Heart left ventricle (tissue), 13 donors: ENCODE data around the gene DLX2.

Experiments
- POLR2A ChIP-seq, 2 donors: fragments of 450-650 bp; IDR thresholded peaks; one replicate each; pipeline ENCODE4 v1.6.1; 2017; ENCODE audit warnings: antibody characterized with exemption in 2 of 2, mild to moderate bottlenecking in 2 of 2, moderate library complexity in 2 of 2
- TF ChIP-seq, protein P1 (sequence below), 12 donors: fragments of 200-600 bp; sonication (generic) in 4 of 12; IDR thresholded peaks; one replicate each; pipeline versions ENCODE4 v1.5.0 to v1.8.0; 2018 to 2022; ENCODE audit warnings: antibody characterized with exemption in 12 of 12, mild to moderate bottlenecking in 5 of 12
- donor health status: ischemic (EF 13 %, LVEDD 7.1; RV severe dilation, severe dysfunction).
- donor health status: DM: no; HTN: yes; CAD: no.
- donor health status: DM: no; HTN: no; CAD: no.
- donor health status: ischemic (EF 25% LVEDD 6.9; RV normal size, moderate dysfunction).
- donor health status: ischemic (EF 25% LVEDD 5.7; RV mildly dilated, moderate dysfunction).
- donor health status: ischemic (EF 35%, LVEDD 5.7; RV mildly dilated, moderate dysfunction).
- donor health status: nonischemic (EF 11% LVEDD 7.7; RV severe dilation, severe dysfunction).
- donor health status: DM: yes; HTN: yes; CAD: no.
- donor health status: PGD.
- donor health status: ischemic (EF 29% LVEDD 5.4; RV normal size, mild dysfunction).
- donor health status: nonischemic (EF 23%, LVEDD 6.1; RV moderate dilation, normal function).

DNA sequence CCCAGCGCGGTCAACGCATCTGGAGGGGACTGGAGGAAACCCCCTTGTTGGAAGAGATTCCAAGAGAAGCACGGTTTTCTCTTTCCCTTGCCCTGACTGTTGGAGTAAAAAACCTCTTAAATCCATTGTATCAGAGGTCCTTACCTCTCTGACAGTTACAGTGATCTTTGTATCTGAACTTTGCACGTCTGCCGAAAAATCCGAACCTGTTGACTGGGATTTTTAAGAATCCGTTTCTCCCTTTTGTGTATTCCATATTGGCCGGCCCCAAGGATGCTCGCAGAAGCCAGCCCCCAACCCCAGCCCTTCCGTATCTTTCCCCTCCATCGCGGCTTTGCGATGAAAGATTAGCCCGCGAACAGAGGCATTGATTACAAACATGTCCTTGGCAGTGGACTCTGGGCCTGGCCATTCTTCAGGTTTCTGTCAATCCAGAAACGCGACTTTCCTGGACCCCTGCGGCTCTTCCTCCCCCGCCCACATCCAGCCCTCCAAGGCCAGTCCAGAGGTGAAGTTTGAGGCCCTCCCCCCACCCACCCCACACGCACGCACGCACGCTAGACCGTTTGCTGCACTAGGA is 22.0 kb downstream of the DLX2 start:
- TF ChIP-seq, protein P1, sequence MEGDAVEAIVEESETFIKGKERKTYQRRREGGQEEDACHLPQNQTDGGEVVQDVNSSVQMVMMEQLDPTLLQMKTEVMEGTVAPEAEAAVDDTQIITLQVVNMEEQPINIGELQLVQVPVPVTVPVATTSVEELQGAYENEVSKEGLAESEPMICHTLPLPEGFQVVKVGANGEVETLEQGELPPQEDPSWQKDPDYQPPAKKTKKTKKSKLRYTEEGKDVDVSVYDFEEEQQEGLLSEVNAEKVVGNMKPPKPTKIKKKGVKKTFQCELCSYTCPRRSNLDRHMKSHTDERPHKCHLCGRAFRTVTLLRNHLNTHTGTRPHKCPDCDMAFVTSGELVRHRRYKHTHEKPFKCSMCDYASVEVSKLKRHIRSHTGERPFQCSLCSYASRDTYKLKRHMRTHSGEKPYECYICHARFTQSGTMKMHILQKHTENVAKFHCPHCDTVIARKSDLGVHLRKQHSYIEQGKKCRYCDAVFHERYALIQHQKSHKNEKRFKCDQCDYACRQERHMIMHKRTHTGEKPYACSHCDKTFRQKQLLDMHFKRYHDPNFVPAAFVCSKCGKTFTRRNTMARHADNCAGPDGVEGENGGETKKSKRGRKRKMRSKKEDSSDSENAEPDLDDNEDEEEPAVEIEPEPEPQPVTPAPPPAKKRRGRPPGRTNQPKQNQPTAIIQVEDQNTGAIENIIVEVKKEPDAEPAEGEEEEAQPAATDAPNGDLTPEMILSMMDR (IDR thresholded peaks at IDR 0.05), result no peak
- no peak for TF ChIP-seq POLR2A (IDR thresholded peaks at IDR 0.05)
